SK-N-SH (cell line): Measurements from ENCODE around the gene GALT. TPM values are rescaled to one million over a fixed set of nuclear protein-coding genes. Genes with fewer than 3 reads are reported as not detected.

Experiments
- CTCF ChIA-PET: fragments of 300-600, 350-600 bp; formaldehyde crosslinking; extraction: SDS; loops from one replicate; lab custom pipeline; 2021; lab: Yijun Ruan, JAX
- POLR2A ChIA-PET: fragments of 350-600 bp; sonication (Branson Sonifier 250); formaldehyde crosslinking; extraction: SDS; loops from one replicate; lab custom pipeline; 2020; ENCODE audit warnings: antibody characterized with exemption, inconsistent platforms; lab: Yijun Ruan, JAX
- DNase-seq: peaks from one replicate; pipeline ENCODE4 v3.0.0; 2012
- H2AFZ ChIP-seq: fragments of 200-600 bp; sonication (generic); 2 replicates; pipeline ENCODE4 v1.8.1; 2016; ENCODE audit warnings: antibody characterized with exemption, mild to moderate bottlenecking, low read depth
- H3F3A ChIP-seq: fragments of 200-600 bp; sonication (generic); replicated peaks from 2 replicates; pipeline ENCODE3; 2016; ENCODE audit warnings: antibody characterized with exemption, mild to moderate bottlenecking; ENCODE audit not compliant: insufficient read depth
- H3K27ac ChIP-seq, 2 experiments: fragments of 200-500 bp in 1 of 2; fragments of 200-600 bp in 1 of 2; sonication (Bioruptor generic) in 1 of 2; sonication (generic), shearing (Covaris generic) in 1 of 2; 2 replicates each; pipeline versions ENCODE4 v1.5.1 to v1.6.1; 2014 to 2016; ENCODE audit warnings: low read depth in 2 of 2, inconsistent platforms in 1 of 2, low read length in 1 of 2, mild to moderate bottlenecking in 1 of 2, mixed read lengths in 1 of 2
- H3K27me3 ChIP-seq: fragments of 200-600 bp; sonication (generic), shearing (Covaris generic); 2 replicates; pipeline ENCODE4 v1.6.1; 2016; ENCODE audit warnings: mixed run types; ENCODE audit not compliant: insufficient read depth
- H3K36me3 ChIP-seq, 2 experiments: fragments of 200-500 bp in 1 of 2; fragments of 200-600 bp in 1 of 2; sonication (Bioruptor generic) in 1 of 2; sonication (generic) in 1 of 2; replicated peaks in 1 of 2; 2 replicates each; pipeline versions ENCODE3 to v1.5.1; 2014 to 2016; ENCODE audit warnings: low read length in 1 of 2, mild to moderate bottlenecking in 1 of 2; ENCODE audit not compliant: insufficient read depth in 2 of 2, control insufficient read depth in 1 of 2
- H3K4me1 ChIP-seq, 2 experiments: fragments of 200-500 bp in 1 of 2; fragments of 200-600 bp in 1 of 2; sonication (Bioruptor generic) in 1 of 2; sonication (generic), shearing (Covaris generic) in 1 of 2; 2 replicates each; pipeline versions ENCODE4 v1.5.1 to v1.6.1; 2014 to 2016; ENCODE audit warnings: low read depth in 1 of 2, low read length in 1 of 2, mixed run types in 1 of 2; ENCODE audit not compliant: insufficient read depth in 2 of 2, control insufficient read depth in 1 of 2
- H3K4me2 ChIP-seq: fragments of 200-600 bp; sonication (generic), shearing (Covaris generic); 2 replicates; pipeline ENCODE4 v1.6.1; 2017; ENCODE audit warnings: mixed run types
- H3K4me3 ChIP-seq, 2 experiments: fragments of 200-500 bp in 1 of 2; fragments of 200-600 bp in 1 of 2; sonication (Bioruptor generic) in 1 of 2; sonication (generic), shearing (Covaris generic) in 1 of 2; 2 replicates each; pipeline versions ENCODE4 v1.5.1 to v1.8.1; 2014 to 2016; ENCODE audit warnings: low read depth in 2 of 2, inconsistent platforms in 1 of 2, low read length in 1 of 2, mild to moderate bottlenecking in 1 of 2, mixed read lengths in 1 of 2, moderate library complexity in 1 of 2
- H3K79me2 ChIP-seq: fragments of 200-600 bp; sonication (generic); 2 replicates; pipeline ENCODE4 v1.8.1; 2017; ENCODE audit warnings: mild to moderate bottlenecking; ENCODE audit not compliant: insufficient read depth
- H3K9ac ChIP-seq: fragments of 200-600 bp; sonication (generic); 2 replicates; pipeline ENCODE4 v1.6.1; 2017; ENCODE audit warnings: mixed run types
- H3K9me2 ChIP-seq: fragments of 200-600 bp; sonication (generic); 2 replicates; pipeline ENCODE4 v1.6.1; 2017; ENCODE audit warnings: mixed run types
- H3K9me3 ChIP-seq: fragments of 200-600 bp; sonication (generic); 2 replicates; pipeline ENCODE4 v1.6.1; 2017; ENCODE audit warnings: mixed run types, mild to moderate bottlenecking, moderate library complexity
- H4K20me1 ChIP-seq: fragments of 200-600 bp; sonication (generic); 2 replicates; pipeline ENCODE4 v1.6.1; 2017; ENCODE audit warnings: mild to moderate bottlenecking, mixed run types; ENCODE audit not compliant: insufficient read depth
- CHD2 ChIP-seq: fragments of 150-350 bp; IDR thresholded peaks from 2 replicates; pipeline ENCODE4 v1.6.1; 2018; ENCODE audit warnings: low read length; ENCODE audit not compliant: partially characterized antibody
- ELF1 ChIP-seq: IDR thresholded peaks from 2 replicates; pipeline ENCODE4 v1.4.0; 2012
- EZH2phosphoT487 ChIP-seq: fragments of 200-600 bp; sonication (generic); IDR thresholded peaks from 2 replicates; pipeline ENCODE4 v1.6.1; 2017; ENCODE audit warnings: low read depth, mixed run types, mild to moderate bottlenecking, antibody characterized with exemption, moderate library complexity, borderline replicate concordance
- FOSL2 ChIP-seq: IDR thresholded peaks from 2 replicates; pipeline ENCODE4 v1.4.0; 2012; ENCODE audit warnings: low read depth, mild to moderate bottlenecking, moderate library complexity, borderline replicate concordance
- FOXJ3 ChIP-seq: sonication (generic); formaldehyde crosslinking; IDR thresholded peaks from 2 replicates; pipeline ENCODE4 v1.5.1; 2020; ENCODE audit warnings: mild to moderate bottlenecking, missing genetic modification reagents
- NFIC ChIP-seq: IDR thresholded peaks from 2 replicates; pipeline ENCODE4 v1.4.0; 2012; ENCODE audit warnings: borderline replicate concordance
- NRF1 ChIP-seq: IDR thresholded peaks from 2 replicates; pipeline ENCODE4 v1.6.1; 2012; ENCODE audit warnings: low read depth, mild to moderate bottlenecking, low read length
- POLR2AphosphoS5 ChIP-seq: IDR thresholded peaks from 2 replicates; pipeline ENCODE4 v1.6.1; 2012; ENCODE audit warnings: low read depth, low read length
- RAD21 ChIP-seq: IDR thresholded peaks from 2 replicates; pipeline ENCODE4 v1.6.1; 2012; ENCODE audit warnings: mild to moderate bottlenecking, low read length
- RFX5 ChIP-seq: IDR thresholded peaks from 2 replicates; pipeline ENCODE4 v1.6.1; 2012; ENCODE audit warnings: mild to moderate bottlenecking, improper control_type of control experiment, low read length
- YY1 ChIP-seq: IDR thresholded peaks from 2 replicates; pipeline ENCODE4 v1.4.0; 2012; ENCODE audit warnings: low read depth, mild to moderate bottlenecking
- WGBS: methylation state at CpG from one replicate; pipeline ENCODE4 v1.1.6; 2017; ENCODE audit warnings: low lambda C conversion rate; 5-methylcytosine and 5-hydroxymethylcytosine counted together
- polyA plus RNA-seq, 3 experiments: library from polyadenylated mRNA; depleted of rRNA; stranded (reverse); fragments of >200 nt; gene quantifications; 2 replicates each; pipeline ENCODE4 v1.2.3, GENCODE V29; 2012
- TF ChIP-seq, protein P1 (sequence below): fragments of 150-350 bp; IDR thresholded peaks from 2 replicates; pipeline ENCODE4 v1.6.1; 2017; ENCODE audit warnings: antibody characterized with exemption, low read length, low read depth, borderline replicate concordance
- TF ChIP-seq, protein P2 (sequence below): IDR thresholded peaks from 2 replicates; pipeline ENCODE4 v1.4.0; 2012; ENCODE audit warnings: low read depth, borderline replicate concordance
- TF ChIP-seq, protein P3 (sequence below): fragments of 150-350 bp; IDR thresholded peaks from 2 replicates; pipeline ENCODE4 v1.6.1; 2016; ENCODE audit warnings: mild to moderate bottlenecking, low read depth, low read length
- TF ChIP-seq, protein P4 (sequence below): IDR thresholded peaks from 2 replicates; pipeline ENCODE4 v1.4.0; 2012; ENCODE audit warnings: low read depth
- TF ChIP-seq, protein P5 (sequence below): IDR thresholded peaks from 2 replicates; pipeline ENCODE4 v1.4.0; 2012; ENCODE audit warnings: low read depth, borderline replicate concordance

The GALT gene
- polyA plus RNA-seq, 1 of the 3 experiments (the other 2 are of a cell fraction) = 45.9 TPM

DNA sequence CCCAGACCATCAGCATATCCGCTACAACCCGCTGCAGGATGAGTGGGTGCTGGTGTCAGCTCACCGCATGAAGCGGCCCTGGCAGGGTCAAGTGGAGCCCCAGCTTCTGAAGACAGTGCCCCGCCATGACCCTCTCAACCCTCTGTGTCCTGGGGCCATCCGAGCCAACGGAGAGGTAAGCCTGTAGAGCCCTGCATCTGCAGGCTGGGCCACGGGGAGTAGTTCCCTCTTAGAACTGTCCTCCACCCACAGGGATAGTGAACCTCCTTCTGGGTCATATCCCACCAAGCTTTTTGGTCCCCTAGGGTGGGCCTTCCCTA is 569 bp downstream of the GALT start:
- CTCF ChIA-PET = interaction anchor here (0.9 to 14.1 kb wide), 15 partner anchors 8 to 243 kb away, joined by 3 to 152 read pairs (median 5); partner anchors contain the start of genes ARID3C, CCL27 and SIGMAR1
- peak overlapping the region; percentile 66 to 95 for H3K27ac ChIP-seq
- POLR2A ChIA-PET = interaction anchor here (0.6 to 1.9 kb wide), 6 partner anchors 9 to 347 kb away, joined by 3 to 22 read pairs (median 3); partner anchors contain the start of gene SIGMAR1

More for the DNA sequence above, 569 bp downstream of the GALT start:
- Histone ChIP-seq H3K4me1 (peaks cover 3 to 53% of the 10 kb centered on the region in 2 experiments; a peak in 2 of 4 replicates), H3K9ac (peak overlapping the region; percentile 82), H3K9me2 (no peaks in the 10 kb centered on the region), H3F3A (peaks cover 9% of the 10 kb centered on the region), H3K9me3 (no peaks in the 10 kb centered on the region), H3K4me3 (peak overlapping the region; percentile 77 to 84), H2AFZ (peak overlapping the region; percentile 96), H3K36me3 (peaks cover 13 to 19% of the 10 kb centered on the region in 2 experiments), H3K4me2 (peak overlapping the region; percentile 96), H4K20me1 (no peaks in the 10 kb centered on the region), H3K27me3 (no peaks in the 10 kb centered on the region), H3K79me2 (peaks cover 14% of the 10 kb centered on the region; the same call in 1 of the 2 replicates)
- DNase-seq = no peak
- no peak for TF ChIP-seq ELF1
- no peak for TF ChIP-seq RAD21
- no peak for TF ChIP-seq YY1
- no peak for TF ChIP-seq EZH2phosphoT487
- TF ChIP-seq, protein P1, sequence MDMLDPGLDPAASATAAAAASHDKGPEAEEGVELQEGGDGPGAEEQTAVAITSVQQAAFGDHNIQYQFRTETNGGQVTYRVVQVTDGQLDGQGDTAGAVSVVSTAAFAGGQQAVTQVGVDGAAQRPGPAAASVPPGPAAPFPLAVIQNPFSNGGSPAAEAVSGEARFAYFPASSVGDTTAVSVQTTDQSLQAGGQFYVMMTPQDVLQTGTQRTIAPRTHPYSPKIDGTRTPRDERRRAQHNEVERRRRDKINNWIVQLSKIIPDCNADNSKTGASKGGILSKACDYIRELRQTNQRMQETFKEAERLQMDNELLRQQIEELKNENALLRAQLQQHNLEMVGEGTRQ = no peak
- TF ChIP-seq CHD2 = no peak
- no peak for TF ChIP-seq NRF1
- no peak for TF ChIP-seq RFX5
- no peak for TF ChIP-seq FOXJ3 (CRISPR knock-in tag)
- TF ChIP-seq, protein P2, sequence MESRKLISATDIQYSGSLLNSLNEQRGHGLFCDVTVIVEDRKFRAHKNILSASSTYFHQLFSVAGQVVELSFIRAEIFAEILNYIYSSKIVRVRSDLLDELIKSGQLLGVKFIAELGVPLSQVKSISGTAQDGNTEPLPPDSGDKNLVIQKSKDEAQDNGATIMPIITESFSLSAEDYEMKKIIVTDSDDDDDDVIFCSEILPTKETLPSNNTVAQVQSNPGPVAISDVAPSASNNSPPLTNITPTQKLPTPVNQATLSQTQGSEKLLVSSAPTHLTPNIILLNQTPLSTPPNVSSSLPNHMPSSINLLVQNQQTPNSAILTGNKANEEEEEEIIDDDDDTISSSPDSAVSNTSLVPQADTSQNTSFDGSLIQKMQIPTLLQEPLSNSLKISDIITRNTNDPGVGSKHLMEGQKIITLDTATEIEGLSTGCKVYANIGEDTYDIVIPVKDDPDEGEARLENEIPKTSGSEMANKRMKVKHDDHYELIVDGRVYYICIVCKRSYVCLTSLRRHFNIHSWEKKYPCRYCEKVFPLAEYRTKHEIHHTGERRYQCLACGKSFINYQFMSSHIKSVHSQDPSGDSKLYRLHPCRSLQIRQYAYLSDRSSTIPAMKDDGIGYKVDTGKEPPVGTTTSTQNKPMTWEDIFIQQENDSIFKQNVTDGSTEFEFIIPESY = no peak
- TF ChIP-seq, protein P3, sequence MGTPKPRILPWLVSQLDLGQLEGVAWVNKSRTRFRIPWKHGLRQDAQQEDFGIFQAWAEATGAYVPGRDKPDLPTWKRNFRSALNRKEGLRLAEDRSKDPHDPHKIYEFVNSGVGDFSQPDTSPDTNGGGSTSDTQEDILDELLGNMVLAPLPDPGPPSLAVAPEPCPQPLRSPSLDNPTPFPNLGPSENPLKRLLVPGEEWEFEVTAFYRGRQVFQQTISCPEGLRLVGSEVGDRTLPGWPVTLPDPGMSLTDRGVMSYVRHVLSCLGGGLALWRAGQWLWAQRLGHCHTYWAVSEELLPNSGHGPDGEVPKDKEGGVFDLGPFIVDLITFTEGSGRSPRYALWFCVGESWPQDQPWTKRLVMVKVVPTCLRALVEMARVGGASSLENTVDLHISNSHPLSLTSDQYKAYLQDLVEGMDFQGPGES = no peak
- TF ChIP-seq, protein P4, sequence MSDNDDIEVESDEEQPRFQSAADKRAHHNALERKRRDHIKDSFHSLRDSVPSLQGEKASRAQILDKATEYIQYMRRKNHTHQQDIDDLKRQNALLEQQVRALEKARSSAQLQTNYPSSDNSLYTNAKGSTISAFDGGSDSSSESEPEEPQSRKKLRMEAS = no peak
- TF ChIP-seq POLR2AphosphoS5 = no peak
- no peak for TF ChIP-seq NFIC
- no peak for TF ChIP-seq FOSL2
- TF ChIP-seq, protein P5, sequence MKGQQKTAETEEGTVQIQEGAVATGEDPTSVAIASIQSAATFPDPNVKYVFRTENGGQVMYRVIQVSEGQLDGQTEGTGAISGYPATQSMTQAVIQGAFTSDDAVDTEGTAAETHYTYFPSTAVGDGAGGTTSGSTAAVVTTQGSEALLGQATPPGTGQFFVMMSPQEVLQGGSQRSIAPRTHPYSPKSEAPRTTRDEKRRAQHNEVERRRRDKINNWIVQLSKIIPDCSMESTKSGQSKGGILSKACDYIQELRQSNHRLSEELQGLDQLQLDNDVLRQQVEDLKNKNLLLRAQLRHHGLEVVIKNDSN = no peak
- WGBS = no CpG with 5 or more reads among the region's 8 CpGs
